HFF-Myc (cell line): ENCODE measurements around the gene OR1F1.
"Not testable (repeated sequence)": the region's sequence is repeated elsewhere in the genome, so short reads cannot be mapped to it uniquely, and the experiment has no call there.

Experiments
- DNase-seq: peaks from one replicate; pipeline ENCODE4 v3.0.0-alpha.2; 2011; ENCODE audit warnings: low read depth; ENCODE audit errors: extremely low read depth
- H3K4me3 ChIP-seq: replicated peaks from 2 replicates; pipeline ENCODE4 v1.5.1; 2011; ENCODE audit warnings: low read depth, mild to moderate bottlenecking, control low read depth, low read length
- CTCF ChIP-seq: IDR thresholded peaks from 2 replicates; pipeline ENCODE4 v1.5.1; 2012; ENCODE audit warnings: mild to moderate bottlenecking, low read depth, low read length, control low read depth; ENCODE audit errors: missing control alignments

The OR1F1 gene

DNA sequence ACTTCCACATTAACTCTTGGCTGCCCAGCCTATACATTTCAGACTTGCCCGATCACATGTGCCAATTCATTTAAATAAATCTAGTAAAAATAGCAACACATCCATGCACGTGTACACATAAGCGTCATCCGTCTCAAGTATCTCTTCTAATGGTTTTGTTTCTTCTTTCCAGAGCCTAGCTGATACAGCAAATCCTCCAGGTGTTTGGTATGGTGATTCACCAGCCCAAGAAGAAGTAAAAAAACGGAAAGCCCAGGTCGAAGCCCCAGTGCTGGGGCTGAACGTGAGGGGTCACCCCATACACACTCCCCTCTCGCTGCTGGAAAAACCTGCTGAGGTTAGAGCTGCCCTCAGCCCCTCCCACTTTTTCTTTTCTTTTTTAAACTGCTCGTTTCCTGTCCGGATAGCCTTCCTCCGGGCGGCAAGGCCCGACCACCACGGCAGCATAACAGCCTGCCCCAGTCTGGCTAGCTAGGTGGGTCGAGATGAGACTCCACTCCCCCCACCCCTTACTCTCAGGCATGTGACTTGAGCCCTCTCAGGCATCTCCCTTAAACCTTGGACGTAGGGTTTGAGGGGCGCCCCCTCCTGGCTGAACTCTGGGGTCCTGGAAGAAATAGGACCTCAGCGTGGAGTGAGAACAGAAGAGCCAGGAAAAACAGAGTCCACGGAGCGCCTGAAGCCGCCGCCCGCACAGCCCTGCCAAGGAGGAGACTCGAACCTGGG is 13.9 kb upstream of the OR1F1 start:
- TF ChIP-seq CTCF: peak; percentile 69
- H3K4me3 ChIP-seq: 0 out of 2 replicates have a peak overlapping the region, but pooled peaks have one; percentile 4
- no peak for DNase-seq

GRCh38 chr16:3174618-3175148 is 13.3 kb upstream of the OR1F1 start:
- no peak for DNase-seq
- H3K4me3 ChIP-seq: no peak overlapping the region
- no peak for TF ChIP-seq CTCF

- no peak for TF ChIP-seq CTCF
- no peak for DNase-seq
- H3K4me3 ChIP-seq: peak overlapping the region; percentile 40
Observed at GRCh38 chr16:3175157-3176093, 12.6 kb upstream of the OR1F1 start.

DNA sequence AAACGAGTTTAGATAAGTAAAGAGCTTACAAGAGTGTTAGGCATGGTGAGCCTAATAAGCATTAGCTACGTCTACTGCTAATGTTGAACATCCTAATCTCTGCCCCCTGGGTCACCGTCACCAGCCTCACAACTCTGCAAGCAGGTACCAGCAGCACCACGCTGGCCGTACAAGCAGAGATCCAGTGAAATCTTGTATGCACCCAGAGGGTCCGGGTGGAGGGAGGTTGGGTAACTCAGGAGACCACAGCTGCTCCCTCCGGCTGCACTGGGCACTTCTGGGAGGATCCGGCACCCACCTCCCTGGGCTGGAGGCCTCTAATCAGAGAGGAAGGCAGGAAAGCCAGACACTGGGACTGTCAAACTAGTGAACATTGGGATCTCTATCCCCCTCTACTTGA is 8.4 kb upstream of the OR1F1 start:
- no peak for DNase-seq
- TF ChIP-seq CTCF: no peak
- no peak overlapping the region for H3K4me3 ChIP-seq

DNA sequence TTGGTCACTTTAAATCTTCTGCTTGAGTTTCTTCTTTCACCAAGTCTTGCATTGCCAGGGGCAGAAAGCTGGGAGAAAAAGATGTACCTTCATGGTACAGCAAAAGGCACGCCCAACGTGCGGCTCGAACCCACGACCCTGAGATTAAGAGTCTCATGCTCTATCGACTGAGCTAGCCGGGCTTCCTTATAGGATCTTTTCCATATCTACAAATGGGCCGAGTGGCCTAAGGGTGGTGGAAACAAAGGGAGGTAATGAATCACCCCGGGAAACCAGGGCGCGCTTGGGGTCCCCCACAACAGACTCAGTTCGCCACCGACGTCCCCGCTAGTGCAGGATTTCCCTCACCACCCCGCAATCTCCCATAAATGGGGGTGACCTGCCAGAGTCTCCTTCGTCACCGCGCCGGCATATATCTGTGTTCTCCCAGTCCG is 7.5 kb upstream of the OR1F1 start:
- no peak for DNase-seq
- no peak for TF ChIP-seq CTCF
- no peak overlapping the region for H3K4me3 ChIP-seq

GRCh38 chr16:3182293-3182607 is 5.8 kb upstream of the OR1F1 start:
- not testable (repeated sequence) for H3K4me3 ChIP-seq, DNase-seq
